HG03469 (cell line): ENCODE results near the gene WDR86.

Experiments
- ATAC-seq: cut with Tn5 transposase; IDR thresholded peaks from one replicate; pipeline ENCODE4 v1.9.1; 2021; ENCODE audit warnings: mild to moderate bottlenecking, moderate library complexity, moderate number of reproducible peaks; ENCODE audit not compliant: unreplicated experiment

WDR86 gene

GRCh38 chr7:151428378-151429236, 18.8 kb upstream of the WDR86 start:
- ATAC-seq, result no peak

- ATAC-seq, result no peak
These were observed 18.0 kb upstream of the WDR86 start for GRCh38 chr7:151427705-151428377.

- no peak for ATAC-seq
These were observed 17.3 kb upstream of the WDR86 start for GRCh38 chr7:151426904-151427704.

GRCh38 chr7:151426441-151426903, 16.6 kb upstream of the WDR86 start:
- ATAC-seq, result no peak

- no peak for ATAC-seq
These were observed 16.0 kb upstream of the WDR86 start for GRCh38 chr7:151425670-151426440.

- no peak for ATAC-seq
These were observed 15.0 kb upstream of the WDR86 start for GRCh38 chr7:151424799-151425198.

- ATAC-seq, result no peak
These were observed 14.1 kb upstream of the WDR86 start for GRCh38 chr7:151423936-151424335.

GRCh38 chr7:151423226-151423625, 13.4 kb upstream of the WDR86 start:
- no peak for ATAC-seq

- ATAC-seq, result no peak
These were observed 12.4 kb upstream of the WDR86 start for GRCh38 chr7:151422212-151422611.

- ATAC-seq, result no peak
These were observed 10.3 kb upstream of the WDR86 start for GRCh38 chr7:151420144-151420543.

GRCh38 chr7:151416941-151417315, 7.1 kb upstream of the WDR86 start:
- ATAC-seq, result no peak

GRCh38 chr7:151416112-151416940, 6.5 kb upstream of the WDR86 start:
- no peak for ATAC-seq

- ATAC-seq, result no peak
These were observed 5.7 kb upstream of the WDR86 start for GRCh38 chr7:151415375-151416105.

- no peak for ATAC-seq
These were observed 3.4 kb upstream of the WDR86 start for GRCh38 chr7:151413241-151413640.

GRCh38 chr7:151412318-151412717, 2.5 kb upstream of the WDR86 start:
- no peak for ATAC-seq

- no peak for ATAC-seq
These were observed 1.7 kb upstream of the WDR86 start for GRCh38 chr7:151411551-151411950.

- no peak for ATAC-seq
These were observed 860 bp upstream of the WDR86 start for GRCh38 chr7:151410405-151411390.
